HEK293 (cell line): ENCODE measurements around the gene ARHGAP15.

Experiments
- CTCF ChIA-PET: fragments of 350-600 bp; formaldehyde crosslinking; extraction: SDS; loops from one replicate; lab custom pipeline; 2021; ENCODE audit warnings: antibody characterized with exemption; lab: Yijun Ruan, JAX
- POLR2A ChIA-PET: fragments of 300-600 bp; formaldehyde crosslinking; extraction: SDS; loops from one replicate; lab custom pipeline; 2020; ENCODE audit warnings: antibody characterized with exemption, inconsistent platforms; lab: Yijun Ruan, JAX
- H3K27ac ChIP-seq: fragments of 200-500 bp; sonication (Bioruptor generic); 2 replicates; pipeline ENCODE4 v1.5.1; 2014; ENCODE audit warnings: low read depth, low read length, control low read depth, inconsistent platforms; ENCODE audit errors: extremely low read depth
- H3K36me3 ChIP-seq, 2 experiments: fragments of 200-500 bp in 1 of 2; sonication (Bioruptor generic) in 1 of 2; 1 replicate in 1 of 2; 2 replicates in 1 of 2; pipeline ENCODE4 v1.5.1; 2014 to 2017; ENCODE audit warnings: inconsistent platforms in 2 of 2, low read length in 2 of 2; ENCODE audit not compliant: control insufficient read depth in 2 of 2, insufficient read depth in 1 of 2
- H3K4me1 ChIP-seq: fragments of 200-500 bp; sonication (Bioruptor generic); 2 replicates; pipeline ENCODE4 v1.5.1; 2014; ENCODE audit warnings: mild to moderate bottlenecking, low read length, inconsistent platforms; ENCODE audit not compliant: control insufficient read depth, insufficient read depth
- H3K4me3 ChIP-seq: 2 replicates; pipeline ENCODE4 v1.5.1; 2011; ENCODE audit warnings: low read depth, mild to moderate bottlenecking, control low read depth, low read length, moderate library complexity
- H3K9me3 ChIP-seq: fragments of 200-500 bp; sonication (Bioruptor generic); 2 replicates; pipeline ENCODE4 v1.5.1; 2014; ENCODE audit warnings: low read depth, low read length, inconsistent platforms; ENCODE audit not compliant: control insufficient read depth, insufficient read depth
- GLI2 ChIP-seq: fragments of 450-650 bp; formaldehyde crosslinking; IDR thresholded peaks from 2 replicates; pipeline ENCODE4; 2017; ENCODE audit warnings: missing biosample characterization, missing genetic modification characterization, low read depth, borderline replicate concordance
- REST ChIP-seq: fragments of 450-650 bp; formaldehyde crosslinking; IDR thresholded peaks from 2 replicates; pipeline ENCODE4 v1.5.1; 2016; ENCODE audit warnings: missing biosample characterization, missing genetic modification characterization
- YY1 ChIP-seq: fragments of 450-650 bp; formaldehyde crosslinking; IDR thresholded peaks from 2 replicates; pipeline ENCODE4 v1.5.1; 2018; ENCODE audit warnings: missing biosample characterization, missing genetic modification characterization
- ZFP37 ChIP-seq: fragments of 450-650 bp; formaldehyde crosslinking; IDR thresholded peaks from 2 replicates; pipeline ENCODE4 v1.5.1; 2016; ENCODE audit warnings: missing biosample characterization, missing genetic modification characterization
- ZNF138 ChIP-seq: fragments of 450-650 bp; formaldehyde crosslinking; IDR thresholded peaks from 2 replicates; pipeline ENCODE4 v1.5.1; 2016; ENCODE audit warnings: missing biosample characterization, missing genetic modification characterization, borderline replicate concordance
- ZNF140 ChIP-seq: fragments of 450-650 bp; formaldehyde crosslinking; IDR thresholded peaks from 2 replicates; pipeline ENCODE4 v1.5.1; 2016; ENCODE audit warnings: missing biosample characterization, missing genetic modification characterization
- ZNF214 ChIP-seq: fragments of 450-650 bp; formaldehyde crosslinking; IDR thresholded peaks from 2 replicates; pipeline ENCODE4 v1.5.1; 2017; ENCODE audit warnings: missing biosample characterization, mild to moderate bottlenecking, missing genetic modification characterization, borderline replicate concordance
- ZNF292 ChIP-seq: fragments of 450-650 bp; formaldehyde crosslinking; IDR thresholded peaks from 2 replicates; pipeline ENCODE4 v1.5.1; 2016; ENCODE audit warnings: low read depth, missing biosample characterization, missing genetic modification characterization, borderline replicate concordance
- ZNF324 ChIP-seq: fragments of 450-650 bp; formaldehyde crosslinking; IDR thresholded peaks from 2 replicates; pipeline ENCODE4 v1.5.1; 2016; ENCODE audit warnings: missing biosample characterization, missing genetic modification characterization
- ZNF404 ChIP-seq: fragments of 450-650 bp; formaldehyde crosslinking; IDR thresholded peaks from 2 replicates; pipeline ENCODE4 v1.5.1; 2017; ENCODE audit warnings: missing biosample characterization, missing genetic modification characterization
- ZNF513 ChIP-seq: fragments of 450-650 bp; IDR thresholded peaks from 2 replicates; pipeline ENCODE4 v1.5.1; 2018; ENCODE audit warnings: missing biosample characterization, missing genetic modification characterization
- ZNF529 ChIP-seq: fragments of 450-650 bp; formaldehyde crosslinking; IDR thresholded peaks from 2 replicates; pipeline ENCODE4 v1.5.1; 2017; ENCODE audit warnings: missing genetic modification characterization, missing biosample characterization; ENCODE audit not compliant: insufficient replicate concordance
- ZNF548 ChIP-seq: fragments of 450-650 bp; formaldehyde crosslinking; IDR thresholded peaks from 2 replicates; pipeline ENCODE4 v1.5.1; 2016; ENCODE audit warnings: missing biosample characterization, missing genetic modification characterization
- ZNF585B ChIP-seq: fragments of 450-650 bp; formaldehyde crosslinking; IDR thresholded peaks from 2 replicates; pipeline ENCODE4 v1.5.1; 2016; ENCODE audit warnings: missing biosample characterization, missing genetic modification characterization
- ZNF596 ChIP-seq: fragments of 450-650 bp; IDR thresholded peaks from 2 replicates; pipeline ENCODE4 v1.5.0; 2018; ENCODE audit warnings: missing biosample characterization, mild to moderate bottlenecking, missing genetic modification characterization, moderate library complexity
- ZNF610 ChIP-seq: fragments of 450-650 bp; formaldehyde crosslinking; IDR thresholded peaks from 2 replicates; pipeline ENCODE4 v1.5.1; 2016; ENCODE audit warnings: missing biosample characterization, missing genetic modification characterization, borderline replicate concordance
- ZNF664 ChIP-seq: fragments of 450-650 bp; formaldehyde crosslinking; IDR thresholded peaks from 2 replicates; pipeline ENCODE4 v1.5.1; 2016; ENCODE audit warnings: missing biosample characterization, missing genetic modification characterization
- ZNF701 ChIP-seq: fragments of 450-650 bp; formaldehyde crosslinking; IDR thresholded peaks from 2 replicates; pipeline ENCODE4 v1.5.1; 2016; ENCODE audit warnings: missing biosample characterization, missing genetic modification characterization
- ZNF747 ChIP-seq: fragments of 450-650 bp; formaldehyde crosslinking; IDR thresholded peaks from 2 replicates; pipeline ENCODE4 v1.5.1; 2016; ENCODE audit warnings: missing biosample characterization, missing genetic modification characterization
- ZNF791 ChIP-seq: fragments of 450-650 bp; formaldehyde crosslinking; IDR thresholded peaks from 2 replicates; pipeline ENCODE4 v1.5.1; 2016; ENCODE audit warnings: missing biosample characterization, missing genetic modification characterization
- ZSCAN16 ChIP-seq: fragments of 450-650 bp; formaldehyde crosslinking; IDR thresholded peaks from 2 replicates; pipeline ENCODE4 v1.5.1; 2016; ENCODE audit warnings: missing biosample characterization, missing genetic modification characterization
- ZSCAN23 ChIP-seq: fragments of 450-650 bp; formaldehyde crosslinking; IDR thresholded peaks from 2 replicates; pipeline ENCODE4 v1.5.1; 2016; ENCODE audit warnings: missing biosample characterization, missing genetic modification characterization
- TF ChIP-seq, protein P1 (sequence below): fragments of 450-650 bp; formaldehyde crosslinking; IDR thresholded peaks from 2 replicates; pipeline ENCODE4 v1.5.1; 2016; ENCODE audit warnings: missing biosample characterization, missing genetic modification characterization
- TF ChIP-seq, protein P2 (sequence below): fragments of 450-650 bp; formaldehyde crosslinking; IDR thresholded peaks from 2 replicates; pipeline ENCODE4 v1.5.1; 2016; ENCODE audit warnings: missing biosample characterization, missing genetic modification characterization, borderline replicate concordance

The ARHGAP15 gene

DNA sequence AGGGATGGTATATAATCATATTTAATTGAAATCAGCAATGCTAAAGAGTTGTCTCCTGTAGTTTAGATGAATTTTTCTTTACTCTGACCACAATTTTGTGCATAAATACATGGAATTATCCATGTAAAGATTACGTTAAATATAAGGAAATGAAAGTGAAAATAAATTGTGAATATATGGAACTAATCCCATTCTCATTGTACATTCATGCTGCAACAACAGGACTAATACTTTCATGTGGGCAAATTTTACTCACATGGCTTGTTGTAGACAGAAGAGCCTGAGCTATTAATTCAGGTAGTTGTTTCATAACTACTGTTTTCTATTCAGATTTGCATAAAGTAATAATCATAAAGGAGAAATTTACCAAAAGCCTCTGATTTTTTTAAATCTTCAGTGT, 357.8 kb downstream of the ARHGAP15 start:
- no peak overlapping the region for H3K4me3 ChIP-seq
- H3K4me1 ChIP-seq: peaks cover 3% of the 10 kb centered on the region; the same call in 1 of the 2 replicates
- TF ChIP-seq REST (tag by site-specific recombination): no peak
- no peak for TF ChIP-seq ZNF548 (tag by site-specific recombination)
- TF ChIP-seq ZSCAN16 (tag by site-specific recombination): no peak
- TF ChIP-seq, protein P1, sequence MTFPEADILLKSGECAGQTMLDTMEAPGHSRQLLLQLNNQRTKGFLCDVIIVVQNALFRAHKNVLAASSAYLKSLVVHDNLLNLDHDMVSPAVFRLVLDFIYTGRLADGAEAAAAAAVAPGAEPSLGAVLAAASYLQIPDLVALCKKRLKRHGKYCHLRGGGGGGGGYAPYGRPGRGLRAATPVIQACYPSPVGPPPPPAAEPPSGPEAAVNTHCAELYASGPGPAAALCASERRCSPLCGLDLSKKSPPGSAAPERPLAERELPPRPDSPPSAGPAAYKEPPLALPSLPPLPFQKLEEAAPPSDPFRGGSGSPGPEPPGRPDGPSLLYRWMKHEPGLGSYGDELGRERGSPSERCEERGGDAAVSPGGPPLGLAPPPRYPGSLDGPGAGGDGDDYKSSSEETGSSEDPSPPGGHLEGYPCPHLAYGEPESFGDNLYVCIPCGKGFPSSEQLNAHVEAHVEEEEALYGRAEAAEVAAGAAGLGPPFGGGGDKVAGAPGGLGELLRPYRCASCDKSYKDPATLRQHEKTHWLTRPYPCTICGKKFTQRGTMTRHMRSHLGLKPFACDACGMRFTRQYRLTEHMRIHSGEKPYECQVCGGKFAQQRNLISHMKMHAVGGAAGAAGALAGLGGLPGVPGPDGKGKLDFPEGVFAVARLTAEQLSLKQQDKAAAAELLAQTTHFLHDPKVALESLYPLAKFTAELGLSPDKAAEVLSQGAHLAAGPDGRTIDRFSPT (tag by site-specific recombination): no peak
- no peak for TF ChIP-seq ZNF513 (tag by site-specific recombination)
- TF ChIP-seq YY1 (tag by site-specific recombination): no peak
- TF ChIP-seq ZNF585B (tag by site-specific recombination): no peak
- no peak for TF ChIP-seq ZNF138
- no peak for TF ChIP-seq ZNF404 (tag by site-specific recombination)
- no peak for TF ChIP-seq ZNF596 (tag by site-specific recombination)
- no peak for TF ChIP-seq ZSCAN23 (tag by site-specific recombination)
- TF ChIP-seq ZNF324 (tag by site-specific recombination): no peak
- no peak for TF ChIP-seq ZNF791 (tag by site-specific recombination)
- TF ChIP-seq ZNF701 (tag by site-specific recombination): no peak
- no peak for TF ChIP-seq ZNF529 (tag by site-specific recombination)
- TF ChIP-seq ZNF747: no peak
- no peaks in the 10 kb centered on the region for H3K36me3 ChIP-seq
- no peaks in the 10 kb centered on the region for H3K9me3 ChIP-seq
- no peak overlapping the region for H3K27ac ChIP-seq
- CTCF ChIA-PET: no interaction called here
- POLR2A ChIA-PET: no interaction called here

DNA sequence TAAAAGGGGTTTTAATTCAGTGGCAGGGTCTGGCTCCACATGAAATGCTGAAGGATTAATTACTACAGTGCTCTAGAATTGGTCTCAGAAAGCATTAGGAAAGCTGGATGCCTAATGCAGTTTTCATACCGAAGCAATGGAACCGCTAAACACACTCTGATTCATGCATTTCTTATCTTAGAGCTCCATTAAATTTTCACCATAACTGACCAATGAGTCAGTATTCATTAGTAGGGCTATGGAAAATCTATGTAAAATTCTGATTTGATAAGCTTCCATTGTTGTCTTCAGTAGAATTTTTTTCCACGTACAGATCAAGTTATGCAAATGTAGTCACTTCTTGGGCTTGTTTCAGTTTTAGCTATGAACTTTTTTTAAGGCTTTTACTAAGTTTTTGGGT, 359.9 kb downstream of the ARHGAP15 start:
- Histone ChIP-seq H3K36me3 (no peaks in the 10 kb centered on the region), H3K27ac (no peak overlapping the region), H3K9me3 (no peaks in the 10 kb centered on the region), H3K4me3 (no peak overlapping the region), H3K4me1 (no peaks in the 10 kb centered on the region)
- ChIA-PET POLR2A (no interaction called here), CTCF (interaction anchor here (0.7 kb wide), 1 partner anchor 72 kb away, joined by 4 read pairs; no protein-coding TSS in a partner anchor)
- TF ChIP-seq ZNF292 (tag by site-specific recombination): no peak
- TF ChIP-seq ZNF140 (tag by site-specific recombination): no peak
- TF ChIP-seq, protein P2, sequence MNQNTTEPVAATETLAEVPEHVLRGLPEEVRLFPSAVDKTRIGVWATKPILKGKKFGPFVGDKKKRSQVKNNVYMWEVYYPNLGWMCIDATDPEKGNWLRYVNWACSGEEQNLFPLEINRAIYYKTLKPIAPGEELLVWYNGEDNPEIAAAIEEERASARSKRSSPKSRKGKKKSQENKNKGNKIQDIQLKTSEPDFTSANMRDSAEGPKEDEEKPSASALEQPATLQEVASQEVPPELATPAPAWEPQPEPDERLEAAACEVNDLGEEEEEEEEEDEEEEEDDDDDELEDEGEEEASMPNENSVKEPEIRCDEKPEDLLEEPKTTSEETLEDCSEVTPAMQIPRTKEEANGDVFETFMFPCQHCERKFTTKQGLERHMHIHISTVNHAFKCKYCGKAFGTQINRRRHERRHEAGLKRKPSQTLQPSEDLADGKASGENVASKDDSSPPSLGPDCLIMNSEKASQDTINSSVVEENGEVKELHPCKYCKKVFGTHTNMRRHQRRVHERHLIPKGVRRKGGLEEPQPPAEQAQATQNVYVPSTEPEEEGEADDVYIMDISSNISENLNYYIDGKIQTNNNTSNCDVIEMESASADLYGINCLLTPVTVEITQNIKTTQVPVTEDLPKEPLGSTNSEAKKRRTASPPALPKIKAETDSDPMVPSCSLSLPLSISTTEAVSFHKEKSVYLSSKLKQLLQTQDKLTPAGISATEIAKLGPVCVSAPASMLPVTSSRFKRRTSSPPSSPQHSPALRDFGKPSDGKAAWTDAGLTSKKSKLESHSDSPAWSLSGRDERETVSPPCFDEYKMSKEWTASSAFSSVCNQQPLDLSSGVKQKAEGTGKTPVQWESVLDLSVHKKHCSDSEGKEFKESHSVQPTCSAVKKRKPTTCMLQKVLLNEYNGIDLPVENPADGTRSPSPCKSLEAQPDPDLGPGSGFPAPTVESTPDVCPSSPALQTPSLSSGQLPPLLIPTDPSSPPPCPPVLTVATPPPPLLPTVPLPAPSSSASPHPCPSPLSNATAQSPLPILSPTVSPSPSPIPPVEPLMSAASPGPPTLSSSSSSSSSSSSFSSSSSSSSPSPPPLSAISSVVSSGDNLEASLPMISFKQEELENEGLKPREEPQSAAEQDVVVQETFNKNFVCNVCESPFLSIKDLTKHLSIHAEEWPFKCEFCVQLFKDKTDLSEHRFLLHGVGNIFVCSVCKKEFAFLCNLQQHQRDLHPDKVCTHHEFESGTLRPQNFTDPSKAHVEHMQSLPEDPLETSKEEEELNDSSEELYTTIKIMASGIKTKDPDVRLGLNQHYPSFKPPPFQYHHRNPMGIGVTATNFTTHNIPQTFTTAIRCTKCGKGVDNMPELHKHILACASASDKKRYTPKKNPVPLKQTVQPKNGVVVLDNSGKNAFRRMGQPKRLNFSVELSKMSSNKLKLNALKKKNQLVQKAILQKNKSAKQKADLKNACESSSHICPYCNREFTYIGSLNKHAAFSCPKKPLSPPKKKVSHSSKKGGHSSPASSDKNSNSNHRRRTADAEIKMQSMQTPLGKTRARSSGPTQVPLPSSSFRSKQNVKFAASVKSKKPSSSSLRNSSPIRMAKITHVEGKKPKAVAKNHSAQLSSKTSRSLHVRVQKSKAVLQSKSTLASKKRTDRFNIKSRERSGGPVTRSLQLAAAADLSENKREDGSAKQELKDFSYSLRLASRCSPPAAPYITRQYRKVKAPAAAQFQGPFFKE (tag by site-specific recombination): no peak
- TF ChIP-seq ZNF324 (tag by site-specific recombination): no peak
- TF ChIP-seq ZNF214 (tag by site-specific recombination): no peak
- TF ChIP-seq ZNF664 (tag by site-specific recombination): no peak
- no peak for TF ChIP-seq GLI2
- no peak for TF ChIP-seq ZNF610 (tag by site-specific recombination)
- TF ChIP-seq ZFP37 (tag by site-specific recombination): no peak
